ENCODE data around the gene DYSF.

DYSF gene

DNA sequence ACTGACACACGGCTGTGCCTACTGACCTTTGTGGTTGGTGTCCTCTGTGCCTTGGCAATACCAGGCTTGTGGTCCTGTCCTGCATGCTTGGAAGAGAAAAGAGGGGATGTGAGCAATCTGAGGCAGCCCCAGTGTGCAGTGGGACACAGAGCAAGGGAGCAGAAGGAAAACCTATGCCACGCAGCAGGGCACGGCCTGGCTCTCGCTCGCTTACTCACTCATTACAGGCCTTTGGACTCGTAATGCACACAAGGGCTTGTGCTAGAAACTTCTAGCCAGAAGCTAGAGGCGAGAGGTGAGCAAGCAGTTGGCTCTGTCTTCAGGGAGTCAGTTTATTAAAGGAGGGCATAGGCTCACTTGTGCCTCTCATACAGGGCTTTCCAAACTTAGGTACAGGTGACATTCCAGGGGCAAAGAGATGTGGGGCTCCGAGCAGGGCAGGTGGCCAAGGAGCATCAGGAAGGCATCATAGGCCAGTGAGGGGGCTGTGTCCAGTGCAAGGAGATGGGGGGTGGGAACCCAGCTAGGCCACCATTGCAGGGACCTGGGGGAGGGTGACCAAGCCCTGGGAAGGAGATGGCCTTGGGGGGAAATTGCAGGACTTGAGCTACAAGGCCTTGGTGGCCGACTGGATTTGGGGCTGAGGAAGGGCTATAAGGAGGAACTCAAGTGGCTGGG lies 100.8 kb downstream of the DYSF start:
- no peak for DNase-seq (ENCODE audit: low read depth)

DNA sequence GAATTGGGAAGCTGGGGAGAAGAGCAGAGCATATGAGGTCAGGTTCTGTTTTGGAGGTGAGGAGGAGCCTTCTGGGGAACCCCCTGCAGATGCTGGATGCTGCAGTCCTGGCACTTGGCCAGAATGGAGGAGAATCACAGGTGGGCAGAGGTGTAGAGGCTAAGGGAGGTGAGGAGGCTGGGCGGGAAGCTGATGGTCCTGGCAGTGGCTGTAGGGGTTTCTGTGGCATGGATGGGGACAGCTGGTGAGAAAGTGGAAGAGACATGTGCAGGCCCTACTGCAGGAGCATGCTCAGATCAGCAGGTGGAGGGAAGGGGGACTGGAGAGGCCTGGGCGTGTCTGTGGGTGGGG lies 101.3 kb downstream of the DYSF start:
- no peak for DNase-seq (ENCODE audit: low read depth)

- DNase-seq (ENCODE audit: low read depth) = no peak
These were observed 102.6 kb downstream of the DYSF start for GRCh38 chr2:71555798-71556454.

GRCh38 chr2:71556692-71557250 lies 103.4 kb downstream of the DYSF start:
- DNase-seq (ENCODE audit: low read depth) = no peak

- DNase-seq (ENCODE audit: low read depth) = no peak
These were observed 104.0 kb downstream of the DYSF start for GRCh38 chr2:71557321-71557720.

GRCh38 chr2:71558300-71559051 lies 105.1 kb downstream of the DYSF start:
- DNase-seq (ENCODE audit: low read depth) = peak; percentile 20

GRCh38 chr2:71559080-71559827 lies 105.9 kb downstream of the DYSF start:
- no peak for DNase-seq (ENCODE audit: low read depth)

GRCh38 chr2:71559828-71560637 lies 106.7 kb downstream of the DYSF start:
- no peak for DNase-seq (ENCODE audit: low read depth)

- DNase-seq (ENCODE audit: low read depth) = no peak
These were observed 107.3 kb downstream of the DYSF start for GRCh38 chr2:71560638-71561011.

GRCh38 chr2:71561441-71562267 lies 108.3 kb downstream of the DYSF start:
- no peak for DNase-seq (ENCODE audit: low read depth)

DNA sequence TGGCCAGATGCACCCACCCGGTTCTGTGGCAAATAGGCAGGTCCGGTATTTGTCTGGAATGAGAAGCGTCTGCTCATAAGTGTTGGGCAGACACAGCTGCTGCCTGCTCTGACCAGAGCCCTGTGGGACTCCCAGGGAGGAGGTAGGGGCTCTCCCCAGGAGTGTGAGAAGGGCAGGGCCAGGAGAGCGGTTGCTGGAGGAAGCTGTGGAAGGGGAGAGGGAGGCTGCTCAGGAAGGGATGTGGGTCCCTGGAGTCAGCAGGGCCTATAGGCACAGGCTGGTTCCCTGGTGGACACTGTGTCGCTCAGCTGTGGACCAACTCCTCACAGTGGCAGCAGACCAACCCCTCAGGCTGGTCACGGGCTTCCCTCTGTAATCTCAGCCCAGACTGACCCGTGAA lies 109.2 kb downstream of the DYSF start:
- DNase-seq (ENCODE audit: low read depth) = no peak

DNA sequence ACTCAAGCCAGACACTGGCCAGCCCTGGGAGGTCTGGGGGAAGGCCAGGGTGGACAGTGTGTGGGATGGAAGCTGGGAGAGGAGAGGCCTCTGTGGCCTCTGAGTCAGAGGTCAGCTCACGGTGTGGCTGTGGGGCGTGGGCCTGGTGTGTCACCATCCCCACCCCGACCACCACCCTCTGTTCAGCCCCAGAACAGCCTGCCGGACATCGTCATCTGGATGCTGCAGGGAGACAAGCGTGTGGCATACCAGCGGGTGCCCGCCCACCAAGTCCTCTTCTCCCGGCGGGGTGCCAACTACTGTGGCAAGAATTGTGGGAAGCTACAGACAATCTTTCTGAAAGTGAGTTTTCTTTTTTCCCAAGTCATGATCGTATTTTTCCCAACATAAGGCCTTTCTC lies 110.5 kb downstream of the DYSF start:
- peak; percentile 24 for DNase-seq (ENCODE audit: low read depth)

DNA sequence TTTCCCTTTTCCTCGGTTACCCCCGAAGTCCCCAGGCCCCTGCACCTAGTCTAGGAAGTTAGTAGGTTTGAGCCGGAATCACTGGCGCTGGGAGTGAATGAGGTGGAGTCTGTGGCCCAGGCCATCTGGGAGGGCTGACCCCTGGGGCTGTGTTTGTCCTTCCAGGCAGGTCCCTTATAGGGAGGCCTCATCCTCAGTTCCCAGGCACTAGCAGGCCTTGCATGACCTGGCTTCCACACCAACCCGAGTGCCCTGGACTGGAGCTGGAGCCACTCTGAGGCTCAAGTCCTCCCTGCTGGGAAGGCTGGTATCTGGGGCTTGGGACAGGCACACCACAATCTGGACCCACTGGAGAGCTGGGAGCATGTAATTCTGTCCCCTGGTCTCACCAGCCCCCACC lies 111.0 kb downstream of the DYSF start:
- no peak for DNase-seq (ENCODE audit: low read depth)

DNA sequence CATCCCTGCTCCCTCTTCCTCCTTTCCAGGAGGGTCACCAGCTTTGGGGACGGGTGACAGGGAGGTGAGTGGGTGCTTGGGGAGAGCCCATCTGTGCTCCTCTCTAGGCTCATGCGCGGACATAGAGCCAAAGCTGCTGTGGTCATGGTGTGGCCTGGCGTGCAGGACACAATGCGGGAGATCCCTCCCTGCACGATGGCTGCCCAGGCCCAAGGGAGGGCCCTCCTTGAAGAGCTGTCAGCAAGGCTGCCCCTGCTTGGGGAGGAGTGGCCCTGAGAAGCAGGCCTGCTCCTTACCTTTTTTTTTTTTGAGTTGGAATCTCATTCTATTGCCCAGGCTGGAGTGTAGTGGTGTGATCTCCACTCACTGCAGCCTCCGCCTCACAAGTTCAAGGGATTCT lies 111.4 kb downstream of the DYSF start:
- DNase-seq (ENCODE audit: low read depth) = no peak

DNA sequence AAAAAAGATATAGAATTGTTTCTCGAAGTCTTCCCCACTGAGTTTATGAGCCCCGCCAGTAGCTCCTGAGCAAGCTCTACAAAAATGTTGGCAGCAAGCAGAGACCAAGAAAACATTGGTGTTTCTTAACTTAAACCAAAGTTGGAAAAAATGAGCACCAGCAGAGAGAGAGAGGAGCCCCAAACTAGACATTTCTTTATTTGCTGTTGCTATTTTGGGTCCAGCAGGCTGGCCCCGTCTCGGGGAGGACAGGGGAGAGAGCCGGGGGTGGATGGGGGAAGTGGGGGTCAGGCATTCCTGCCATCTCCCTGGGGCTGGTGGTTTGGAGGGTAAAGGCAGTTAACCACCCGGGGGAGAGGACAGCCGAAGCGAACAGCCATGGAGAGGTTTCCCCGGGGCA lies 113.0 kb downstream of the DYSF start:
- DNase-seq (ENCODE audit: low read depth) = no peak

DNA sequence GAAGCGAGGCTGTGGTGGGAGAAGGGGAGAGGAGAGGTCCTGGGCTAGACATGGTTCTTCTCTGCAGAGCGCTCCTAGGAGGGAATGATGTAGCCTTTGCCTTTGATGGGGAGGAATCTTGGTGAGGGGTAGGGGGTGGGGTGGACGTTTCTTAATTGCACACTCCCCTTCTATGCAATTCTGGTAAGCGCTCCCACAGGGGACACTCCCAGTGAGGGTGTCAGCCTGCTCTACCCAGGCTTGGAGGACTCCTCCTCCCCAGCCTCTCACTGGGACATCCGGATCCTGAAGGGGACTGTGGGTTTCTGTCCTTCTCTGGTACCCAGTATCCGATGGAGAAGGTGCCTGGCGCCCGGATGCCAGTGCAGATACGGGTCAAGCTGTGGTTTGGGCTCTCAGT lies 114.3 kb downstream of the DYSF start:
- no peak for DNase-seq (ENCODE audit: low read depth)

GRCh38 chr2:71568103-71568502 lies 114.7 kb downstream of the DYSF start:
- DNase-seq (ENCODE audit: low read depth) = no peak

GRCh38 chr2:71570511-71570910 lies 117.2 kb downstream of the DYSF start:
- DNase-seq (ENCODE audit: low read depth) = no peak

DNA sequence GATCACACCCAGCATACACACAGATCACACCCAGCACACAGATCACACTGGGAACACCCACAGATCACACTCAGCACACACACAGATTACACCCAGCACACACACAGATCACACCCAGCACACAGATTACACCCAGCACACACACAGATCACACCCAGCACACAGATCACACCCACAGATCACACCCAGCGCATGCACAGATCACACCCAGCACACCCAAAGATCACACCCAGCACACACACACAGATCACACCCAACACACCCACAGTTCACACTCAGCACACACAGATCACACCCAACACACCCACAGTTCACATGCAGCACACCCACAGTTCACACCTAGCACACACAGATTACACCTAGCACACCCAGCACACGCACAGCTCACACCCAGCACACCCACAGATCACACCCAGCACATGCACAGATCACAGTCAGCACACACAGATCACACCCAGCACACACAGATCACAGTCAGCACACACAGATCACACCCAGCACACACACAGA lies 117.6 kb downstream of the DYSF start:
- no peak for DNase-seq (ENCODE audit: low read depth)

DNA sequence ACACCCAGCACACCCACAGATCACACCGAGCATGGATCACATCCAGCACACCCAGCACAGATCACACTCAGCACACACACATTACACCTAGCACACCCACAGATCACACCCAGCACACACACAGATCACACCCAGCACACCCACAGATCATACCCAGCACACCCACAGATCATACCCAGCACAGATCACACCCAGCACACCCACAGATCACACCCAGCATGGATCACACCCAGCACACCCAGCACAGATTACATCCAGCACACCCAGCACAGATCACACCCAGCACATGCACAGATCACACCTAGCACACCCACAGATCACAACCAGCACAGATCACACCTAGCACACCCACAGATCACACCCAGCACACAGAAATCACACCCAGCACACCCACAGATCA lies 118.6 kb downstream of the DYSF start:
- DNase-seq (ENCODE audit: low read depth) = no peak
